HG03060 (cell line): ENCODE measurements around the gene TGFBR3.
A peak's percentile ranks its signal among the peaks of the same experiment; 100 is the strongest.

ENCODE experiments used
- ATAC-seq: cut with Tn5 transposase; IDR thresholded peaks from one replicate; pipeline ENCODE4 v1.9.1; 2021; ENCODE audit warnings: low read depth, moderate number of reproducible peaks; ENCODE audit not compliant: unreplicated experiment

TGFBR3 gene

GRCh38 chr1:91884459-91885212 lies 1.3 kb downstream of the TGFBR3 start:
- ATAC-seq = no peak

GRCh38 chr1:91883470-91883869 lies 2.5 kb downstream of the TGFBR3 start:
- no peak for ATAC-seq

- ATAC-seq = no peak
Measured at GRCh38 chr1:91881280-91881679, 4.7 kb downstream of the TGFBR3 start.

GRCh38 chr1:91879733-91880132 lies 6.2 kb downstream of the TGFBR3 start:
- no peak for ATAC-seq

- ATAC-seq = no peak
Measured at GRCh38 chr1:91877574-91878208, 8.3 kb downstream of the TGFBR3 start.

GRCh38 chr1:91876781-91877573 lies 9.0 kb downstream of the TGFBR3 start:
- ATAC-seq = no peak

GRCh38 chr1:91876040-91876470 lies 9.9 kb downstream of the TGFBR3 start:
- ATAC-seq = peak; percentile 92

- no peak for ATAC-seq
Measured at GRCh38 chr1:91874167-91874566, 11.8 kb downstream of the TGFBR3 start.

- no peak for ATAC-seq
Measured at GRCh38 chr1:91872559-91873081, 13.3 kb downstream of the TGFBR3 start.

- ATAC-seq = no peak
Measured at GRCh38 chr1:91872000-91872399, 14.0 kb downstream of the TGFBR3 start.

- no peak for ATAC-seq
Measured at GRCh38 chr1:91870322-91870721, 15.6 kb downstream of the TGFBR3 start.

GRCh38 chr1:91866425-91866824 lies 19.5 kb downstream of the TGFBR3 start:
- ATAC-seq = no peak

GRCh38 chr1:91864017-91864700 lies 21.8 kb downstream of the TGFBR3 start:
- ATAC-seq = no peak

GRCh38 chr1:91863498-91863897 lies 22.5 kb downstream of the TGFBR3 start:
- no peak for ATAC-seq

GRCh38 chr1:91862120-91862519 lies 23.8 kb downstream of the TGFBR3 start:
- no peak for ATAC-seq

- no peak for ATAC-seq
Measured at GRCh38 chr1:91857557-91858239, 28.3 kb downstream of the TGFBR3 start.

- ATAC-seq = no peak
Measured at GRCh38 chr1:91856996-91857395, 29.0 kb downstream of the TGFBR3 start.

- no peak for ATAC-seq
Measured at GRCh38 chr1:91854852-91855534, 31.0 kb downstream of the TGFBR3 start.

- no peak for ATAC-seq
Measured at GRCh38 chr1:91853397-91853796, 32.6 kb downstream of the TGFBR3 start.
